Activated CD4-positive, alpha-beta T cell treated with anti-CD3 and anti-CD28 coated beads for 36 hours (primary cell): ENCODE measurements around the gene TALDO1. TPM values are rescaled to one million over a fixed set of nuclear protein-coding genes. Genes with fewer than 3 reads are reported as not detected.

ENCODE experiments used
- total RNA-seq, 2 experiments: library from RNA; stranded (reverse); gene quantifications; one replicate each; pipeline ENCODE4 v1.2.3, GENCODE V29; 2021

Gene TALDO1
- total RNA-seq, 2 experiments from 2014 or later, result 239 to 246 TPM

Other genes with a start within 250 kb of the TALDO1 start
- gene RNH1, start 240.2 kb upstream of the TALDO1 start, total RNA-seq, result 100 to 1,000 TPM; 111 to 116 TPM
- gene HRAS, start 211.9 kb upstream of the TALDO1 start, total RNA-seq, result 10 to 100 TPM; 26.8 to 41.9 TPM
- under 1 TPM; 0.96 to 0.98 TPM for gene LRRC56, start 209.9 kb upstream of the TALDO1 start, total RNA-seq
- 1 to 10 TPM; 2.7 to 4.9 TPM for gene LMNTD2, start 186.7 kb upstream of the TALDO1 start, total RNA-seq
- gene RASSF7, start 186.5 kb upstream of the TALDO1 start, total RNA-seq, result 10 to 100 TPM; 16.8 TPM
- gene PHRF1, start 171.0 kb upstream of the TALDO1 start, total RNA-seq, result 10 to 100 TPM; 40.0 to 44.5 TPM
- 10 to 100 TPM; 57.1 to 62.6 TPM for gene IRF7, start 131.5 kb upstream of the TALDO1 start, total RNA-seq
- not detected for gene CDHR5, start 122.5 kb upstream of the TALDO1 start, total RNA-seq
- not detected for gene SCT, start 120.3 kb upstream of the TALDO1 start, total RNA-seq
- gene DRD4, start 110.2 kb upstream of the TALDO1 start, total RNA-seq, result under 1 TPM; 0.30 to 0.47 TPM
- gene DEAF1, start 52.2 kb upstream of the TALDO1 start, total RNA-seq, result 10 to 100 TPM; 47.4 to 56.6 TPM
- gene TMEM80, start 51.6 kb upstream of the TALDO1 start, total RNA-seq, result 10 to 100 TPM; 11.4 to 11.9 TPM
- gene EPS8L2, start 41.2 kb upstream of the TALDO1 start, total RNA-seq, result 10 to 100 TPM in 1 of 2 experiments, 1 to 10 TPM in 1; 8.0 to 10.5 TPM
- gene GATD1, start 30.0 kb downstream of the TALDO1 start, total RNA-seq, result 10 to 100 TPM; 45.7 to 59.8 TPM
- 1 to 10 TPM in 1 of 2 experiments, under 1 TPM in 1; 0.50 to 1.1 TPM for gene CEND1, start 42.6 kb downstream of the TALDO1 start, total RNA-seq
- 10 to 100 TPM; 33.9 to 36.6 TPM for gene SLC25A22, start 50.8 kb downstream of the TALDO1 start, total RNA-seq
- gene PIDD1, start 57.8 kb downstream of the TALDO1 start, total RNA-seq, result 10 to 100 TPM; 21.1 to 29.1 TPM
- 1,000 to 10,000 TPM; 2,132 to 3,230 TPM for gene RPLP2, start 62.5 kb downstream of the TALDO1 start, total RNA-seq
- 10 to 100 TPM; 24.7 to 26.2 TPM for gene PNPLA2, start 71.5 kb downstream of the TALDO1 start, total RNA-seq
- gene CRACR2B, start 80.5 kb downstream of the TALDO1 start, total RNA-seq, result under 1 TPM; 0.33 to 0.50 TPM
- gene CD151, start 85.5 kb downstream of the TALDO1 start, total RNA-seq, result 10 to 100 TPM; 36.8 to 38.6 TPM
- gene POLR2L, start 95.1 kb downstream of the TALDO1 start, total RNA-seq, result 10 to 100 TPM; 74.6 to 79.4 TPM
- 1 to 10 TPM; 5.2 to 6.0 TPM for gene TSPAN4, start 95.4 kb downstream of the TALDO1 start, total RNA-seq
- gene CHID1, start 163.3 kb downstream of the TALDO1 start, total RNA-seq, result 10 to 100 TPM; 60.4 to 75.3 TPM
- gene AP2A2, start 178.4 kb downstream of the TALDO1 start, total RNA-seq, result 10 to 100 TPM; 43.5 to 71.6 TPM